HepG2 (cell line): Measurements from ENCODE around the gene HK2. TPM values are rescaled to one million over a fixed set of nuclear protein-coding genes. Genes with fewer than 3 reads are reported as not detected.

Experiments
- ARNT2 ChIP-seq: sonication (generic); formaldehyde crosslinking; IDR thresholded peaks from 2 replicates; pipeline ENCODE4 v1.8.0; 2022; ENCODE audit warnings: mild to moderate bottlenecking, low read depth, missing genetic modification reagents, moderate library complexity
- CREBL2 ChIP-seq: sonication (generic); formaldehyde crosslinking; IDR thresholded peaks from 2 replicates; pipeline ENCODE4 v1.8.1; 2023; ENCODE audit warnings: missing genetic modification reagents, mild to moderate bottlenecking, borderline replicate concordance
- FOXO4 ChIP-seq: sonication (generic); formaldehyde crosslinking; conservative IDR thresholded peaks from 2 replicates; pipeline ENCODE4 v1.8.1; 2023; ENCODE audit warnings: missing genetic modification reagents
- IKZF1 ChIP-seq: fragments of 450-650 bp; IDR thresholded peaks from 2 replicates; pipeline ENCODE4 v1.7.1; 2016
- PCBP2 ChIP-seq: fragments of 200-400 bp; formaldehyde crosslinking; optimal IDR thresholded peaks from 2 replicates; pipeline ENCODE3; 2018; ENCODE audit warnings: low read length, low read depth; ENCODE audit not compliant: poor library complexity, severe bottlenecking
- RBAK ChIP-seq: sonication (generic); formaldehyde crosslinking; IDR thresholded peaks from 2 replicates; pipeline ENCODE4 v1.5.1; 2020; ENCODE audit warnings: mild to moderate bottlenecking, missing genetic modification reagents
- RFXAP ChIP-seq: sonication (generic); formaldehyde crosslinking; IDR thresholded peaks from 2 replicates; pipeline ENCODE4 v1.4.0; 2020; ENCODE audit warnings: missing genetic modification reagents, borderline replicate concordance
- SNAI1 ChIP-seq: sonication (generic); formaldehyde crosslinking; IDR thresholded peaks from 2 replicates; pipeline ENCODE4 v1.5.0; 2020; ENCODE audit warnings: mild to moderate bottlenecking, missing genetic modification reagents, borderline replicate concordance
- STAT6 ChIP-seq: sonication (generic); formaldehyde crosslinking; IDR thresholded peaks from 2 replicates; pipeline ENCODE4 v1.4.0; 2020; ENCODE audit warnings: missing genetic modification reagents, mild to moderate bottlenecking, borderline replicate concordance
- TBL1XR1 ChIP-seq: fragments of 150-350 bp; IDR thresholded peaks from 2 replicates; pipeline ENCODE4 v1.6.1; 2014; ENCODE audit warnings: borderline replicate concordance, low read length; ENCODE audit not compliant: partially characterized antibody
- TEF ChIP-seq: sonication (generic); formaldehyde crosslinking; IDR thresholded peaks from 2 replicates; pipeline ENCODE4 v1.5.0; 2020; ENCODE audit warnings: missing genetic modification reagents
- TRAFD1 ChIP-seq: sonication (generic); formaldehyde crosslinking; IDR thresholded peaks from 2 replicates; pipeline ENCODE4 v1.5.1; 2020; ENCODE audit warnings: missing genetic modification reagents, mild to moderate bottlenecking, borderline replicate concordance
- YY1 ChIP-seq: IDR thresholded peaks from 2 replicates; pipeline ENCODE4 v1.6.1; 2011; ENCODE audit warnings: low read length, low read depth, moderate library complexity, mild to moderate bottlenecking; ENCODE audit not compliant: insufficient read depth, insufficient replicate concordance
- ZC3H13 ChIP-seq: sonication (generic); formaldehyde crosslinking; IDR thresholded peaks from 2 replicates; pipeline ENCODE4 v1.8.1; 2023; ENCODE audit warnings: mild to moderate bottlenecking, missing genetic modification reagents, moderate library complexity
- ZNF17 ChIP-seq: sonication (generic); formaldehyde crosslinking; IDR thresholded peaks from 2 replicates; pipeline ENCODE4 v1.5.0; 2020; ENCODE audit warnings: mild to moderate bottlenecking, missing genetic modification reagents
- ZNF20 ChIP-seq: sonication (generic); formaldehyde crosslinking; IDR thresholded peaks from 2 replicates; pipeline ENCODE4 v1.4.0; 2020; ENCODE audit warnings: mild to moderate bottlenecking, moderate library complexity, missing genetic modification reagents
- ZNF468 ChIP-seq: sonication (generic); formaldehyde crosslinking; IDR thresholded peaks from 2 replicates; pipeline ENCODE4 v1.8.0; 2022; ENCODE audit warnings: mild to moderate bottlenecking, moderate library complexity, missing genetic modification reagents
- ZNF790 ChIP-seq: sonication (generic); formaldehyde crosslinking; IDR thresholded peaks from 2 replicates; pipeline ENCODE4 v1.8.0; 2022; ENCODE audit warnings: missing genetic modification reagents, mild to moderate bottlenecking, borderline replicate concordance
- ZNF800 ChIP-seq: sonication (generic); formaldehyde crosslinking; IDR thresholded peaks from 2 replicates; pipeline ENCODE4 v1.4.0; 2020; ENCODE audit warnings: missing genetic modification reagents
- polyA plus RNA-seq, 8 experiments: library from polyadenylated mRNA; depleted of rRNA in 3 of 8; stranded (reverse) in 7 of 8; unstranded in 1 of 8; fragments of >200 nt; fragmentation: Illumina TruSeq in 4 of 8; extraction: Trizol in 4 of 8; gene quantifications; 2 replicates each; pipeline versions ENCODE4 v1.2.1 to v1.2.3, GENCODE V29; 2011 to 2016; ENCODE audit warnings: low read depth in 4 of 8, missing spikeins in 1 of 8, mixed read lengths in 1 of 8; ENCODE audit not compliant: insufficient read depth in 1 of 8
- total RNA-seq, 5 experiments: library from RNA; depleted of rRNA; stranded (reverse); fragments of >200 nt; fragmentation: Illumina TruSeq; extraction: Trizol; gene quantifications; 2 replicates each; pipeline ENCODE4 v1.2.3, GENCODE V29; 2016; ENCODE audit warnings: low read depth in 1 of 5

The HK2 gene
- total and polyA plus RNA-seq, 2 of the 13 experiments (the other 11 are each of a cell fraction or from before 2014, with no cell fraction given), result 13.2 to 101 TPM

- TF ChIP-seq ZNF800 (CRISPR knock-in tag) (peak; percentile 64; the same call in 1 of the 2 replicates), YY1 (no peak), STAT6 (CRISPR knock-in tag) (no peak), PCBP2 (no peak), ZNF790 (CRISPR knock-in tag) (no peak), RFXAP (CRISPR knock-in tag) (no peak), FOXO4 (CRISPR knock-in tag) (no peak), CREBL2 (CRISPR knock-in tag) (no peak), TRAFD1 (CRISPR knock-in tag) (no peak), TBL1XR1 (peak; percentile 21), TEF (no peak), IKZF1 (no peak), ZC3H13 (CRISPR knock-in tag) (peak; percentile 73; the same call in 1 of the 2 replicates), ZNF468 (no peak), ZNF20 (CRISPR knock-in tag) (no peak), ZNF17 (CRISPR knock-in tag) (no peak), ARNT2 (CRISPR knock-in tag) (peak; percentile 25; the same call in 1 of the 2 replicates), RBAK (CRISPR knock-in tag) (no peak), SNAI1 (CRISPR knock-in tag) (no peak)
These were observed 84.0 kb downstream of the HK2 start (continued) for GRCh38 chr2:74917702-74918619.
